Measurements from ENCODE around the gene HOXC11. TPM values are rescaled to one million over a fixed set of nuclear protein-coding genes. Genes with fewer than 3 reads are reported as not detected.
A peak's percentile ranks its signal among the peaks of the same experiment; 100 is the strongest.

HOXC11 gene
- total and polyA plus RNA-seq, 10 of the 15 experiments (the other 5 are each of a cell fraction or from before 2014, with no cell fraction given) = not detected

DNA sequence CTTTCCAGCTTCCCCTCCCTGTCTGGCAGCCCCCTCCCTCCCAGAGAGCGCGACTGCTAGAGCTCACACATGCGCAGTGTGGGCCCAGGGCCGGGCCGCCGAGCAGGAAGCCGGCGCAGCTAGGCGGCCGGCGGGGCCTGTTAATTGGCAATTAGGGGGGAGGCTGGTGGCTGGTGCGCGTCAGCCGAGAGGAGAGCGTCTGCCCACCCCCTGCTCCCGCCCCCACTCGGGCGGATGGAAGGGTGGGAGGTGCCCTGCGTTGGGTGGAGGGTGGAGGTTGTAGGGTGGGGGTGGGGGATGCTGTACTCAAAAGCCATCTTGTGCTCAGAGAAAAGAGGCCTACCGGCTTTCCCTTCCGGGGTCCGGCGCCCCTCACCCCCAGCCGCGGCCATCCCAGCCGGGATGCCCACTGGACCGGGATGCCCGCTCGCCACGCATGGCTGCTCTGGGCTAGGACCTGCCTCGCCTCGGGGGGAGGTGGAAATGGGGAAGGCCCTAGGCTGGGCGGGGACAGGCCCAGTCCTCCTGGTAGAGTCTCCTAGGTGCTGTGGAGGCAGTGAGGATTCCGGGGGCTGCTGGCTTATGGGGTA lies 45.0 kb downstream of the HOXC11 start (continued):
- TF ChIP-seq CREB1 (IDR thresholded peaks at IDR 0.05; ENCODE audit: low read depth) (0 out of 2 replicates have a peak, but pooled peaks have one; percentile 26), TCF3 (IDR thresholded peaks at IDR 0.05; ENCODE audit: borderline replicate concordance, insufficient read depth, low read depth, low read length) (0 out of 2 replicates have a peak, but pooled peaks have one; percentile 14), NBN (IDR thresholded peaks at IDR 0.05) (peak; percentile 59; the same call in 1 of the 2 replicates), CHD1 (IDR thresholded peaks at IDR 0.05; ENCODE audit: low read depth, low read length) (no peak), YY1 (IDR thresholded peaks at IDR 0.05; ENCODE audit: low read depth, low read length) (peak; percentile 67), POU2F2 (IDR thresholded peaks at IDR 0.05; ENCODE audit: borderline replicate concordance, low read depth, low read length) (peak; percentile 58; the same call in 1 of the 3 replicates), BCL11A (IDR thresholded peaks at IDR 0.05; ENCODE audit: low read depth, low read length) (peak; percentile 87; the same call in 1 of the 2 replicates), RAD51 (IDR thresholded peaks at IDR 0.05) (no peak), NR2C1 (IDR thresholded peaks at IDR 0.05) (peak; percentile 73; the same call in 1 of the 2 replicates), GATAD2B (conservative IDR thresholded peaks at IDR 0.05; ENCODE audit: low read depth) (peak; percentile 79; the same call in 1 of the 2 replicates), SPI1 (IDR thresholded peaks at IDR 0.05; ENCODE audit: borderline replicate concordance, insufficient read depth, low read depth, low read length) (0 out of 2 replicates have a peak, but pooled peaks have one; percentile 4), IKZF2 (IDR thresholded peaks at IDR 0.05) (peak; percentile 17 to 53; a peak in 1 of 4 replicates), CREM (IDR thresholded peaks at IDR 0.05; ENCODE audit: low read depth) (peak; percentile 15; the same call in 1 of the 2 replicates), BHLHE40 (IDR thresholded peaks at IDR 0.05; ENCODE audit: borderline replicate concordance in 1 of 2, low read depth in 2 of 2, low read length in 1 of 2) (peak; percentile 36 to 73; a peak in 1 of 4 replicates), TCF12 (IDR thresholded peaks at IDR 0.05; ENCODE audit: low read depth, low read length) (peak; percentile 17; the same call in 1 of the 2 replicates), LARP7 (IDR thresholded peaks at IDR 0.05) (peak; percentile 78; the same call in 1 of the 2 replicates)
- TF ChIP-seq, protein P1, sequence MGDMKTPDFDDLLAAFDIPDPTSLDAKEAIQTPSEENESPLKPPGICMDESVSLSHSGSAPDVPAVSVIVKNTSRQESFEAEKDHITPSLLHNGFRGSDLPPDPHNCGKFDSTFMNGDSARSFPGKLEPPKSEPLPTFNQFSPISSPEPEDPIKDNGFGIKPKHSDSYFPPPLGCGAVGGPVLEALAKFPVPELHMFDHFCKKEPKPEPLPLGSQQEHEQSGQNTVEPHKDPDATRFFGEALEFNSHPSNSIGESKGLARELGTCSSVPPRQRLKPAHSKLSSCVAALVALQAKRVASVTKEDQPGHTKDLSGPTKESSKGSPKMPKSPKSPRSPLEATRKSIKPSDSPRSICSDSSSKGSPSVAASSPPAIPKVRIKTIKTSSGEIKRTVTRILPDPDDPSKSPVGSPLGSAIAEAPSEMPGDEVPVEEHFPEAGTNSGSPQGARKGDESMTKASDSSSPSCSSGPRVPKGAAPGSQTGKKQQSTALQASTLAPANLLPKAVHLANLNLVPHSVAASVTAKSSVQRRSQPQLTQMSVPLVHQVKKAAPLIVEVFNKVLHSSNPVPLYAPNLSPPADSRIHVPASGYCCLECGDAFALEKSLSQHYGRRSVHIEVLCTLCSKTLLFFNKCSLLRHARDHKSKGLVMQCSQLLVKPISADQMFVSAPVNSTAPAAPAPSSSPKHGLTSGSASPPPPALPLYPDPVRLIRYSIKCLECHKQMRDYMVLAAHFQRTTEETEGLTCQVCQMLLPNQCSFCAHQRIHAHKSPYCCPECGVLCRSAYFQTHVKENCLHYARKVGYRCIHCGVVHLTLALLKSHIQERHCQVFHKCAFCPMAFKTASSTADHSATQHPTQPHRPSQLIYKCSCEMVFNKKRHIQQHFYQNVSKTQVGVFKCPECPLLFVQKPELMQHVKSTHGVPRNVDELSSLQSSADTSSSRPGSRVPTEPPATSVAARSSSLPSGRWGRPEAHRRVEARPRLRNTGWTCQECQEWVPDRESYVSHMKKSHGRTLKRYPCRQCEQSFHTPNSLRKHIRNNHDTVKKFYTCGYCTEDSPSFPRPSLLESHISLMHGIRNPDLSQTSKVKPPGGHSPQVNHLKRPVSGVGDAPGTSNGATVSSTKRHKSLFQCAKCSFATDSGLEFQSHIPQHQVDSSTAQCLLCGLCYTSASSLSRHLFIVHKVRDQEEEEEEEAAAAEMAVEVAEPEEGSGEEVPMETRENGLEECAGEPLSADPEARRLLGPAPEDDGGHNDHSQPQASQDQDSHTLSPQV (IDR thresholded peaks at IDR 0.05) = no peak
- TF ChIP-seq, protein P2, sequence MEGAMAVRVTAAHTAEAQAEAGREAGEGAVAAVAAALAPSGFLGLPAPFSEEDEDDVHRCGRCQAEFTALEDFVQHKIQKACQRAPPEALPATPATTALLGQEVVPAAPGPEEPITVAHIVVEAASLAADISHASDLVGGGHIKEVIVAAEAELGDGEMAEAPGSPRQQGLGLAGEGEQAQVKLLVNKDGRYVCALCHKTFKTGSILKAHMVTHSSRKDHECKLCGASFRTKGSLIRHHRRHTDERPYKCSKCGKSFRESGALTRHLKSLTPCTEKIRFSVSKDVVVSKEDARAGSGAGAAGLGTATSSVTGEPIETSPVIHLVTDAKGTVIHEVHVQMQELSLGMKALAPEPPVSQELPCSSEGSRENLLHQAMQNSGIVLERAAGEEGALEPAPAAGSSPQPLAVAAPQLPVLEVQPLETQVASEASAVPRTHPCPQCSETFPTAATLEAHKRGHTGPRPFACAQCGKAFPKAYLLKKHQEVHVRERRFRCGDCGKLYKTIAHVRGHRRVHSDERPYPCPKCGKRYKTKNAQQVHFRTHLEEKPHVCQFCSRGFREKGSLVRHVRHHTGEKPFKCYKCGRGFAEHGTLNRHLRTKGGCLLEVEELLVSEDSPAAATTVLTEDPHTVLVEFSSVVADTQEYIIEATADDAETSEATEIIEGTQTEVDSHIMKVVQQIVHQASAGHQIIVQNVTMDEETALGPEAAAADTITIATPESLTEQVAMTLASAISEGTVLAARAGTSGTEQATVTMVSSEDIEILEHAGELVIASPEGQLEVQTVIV (IDR thresholded peaks at IDR 0.05; ENCODE audit: borderline replicate concordance, partially characterized antibody) = no peak
- TF ChIP-seq, protein P3, sequence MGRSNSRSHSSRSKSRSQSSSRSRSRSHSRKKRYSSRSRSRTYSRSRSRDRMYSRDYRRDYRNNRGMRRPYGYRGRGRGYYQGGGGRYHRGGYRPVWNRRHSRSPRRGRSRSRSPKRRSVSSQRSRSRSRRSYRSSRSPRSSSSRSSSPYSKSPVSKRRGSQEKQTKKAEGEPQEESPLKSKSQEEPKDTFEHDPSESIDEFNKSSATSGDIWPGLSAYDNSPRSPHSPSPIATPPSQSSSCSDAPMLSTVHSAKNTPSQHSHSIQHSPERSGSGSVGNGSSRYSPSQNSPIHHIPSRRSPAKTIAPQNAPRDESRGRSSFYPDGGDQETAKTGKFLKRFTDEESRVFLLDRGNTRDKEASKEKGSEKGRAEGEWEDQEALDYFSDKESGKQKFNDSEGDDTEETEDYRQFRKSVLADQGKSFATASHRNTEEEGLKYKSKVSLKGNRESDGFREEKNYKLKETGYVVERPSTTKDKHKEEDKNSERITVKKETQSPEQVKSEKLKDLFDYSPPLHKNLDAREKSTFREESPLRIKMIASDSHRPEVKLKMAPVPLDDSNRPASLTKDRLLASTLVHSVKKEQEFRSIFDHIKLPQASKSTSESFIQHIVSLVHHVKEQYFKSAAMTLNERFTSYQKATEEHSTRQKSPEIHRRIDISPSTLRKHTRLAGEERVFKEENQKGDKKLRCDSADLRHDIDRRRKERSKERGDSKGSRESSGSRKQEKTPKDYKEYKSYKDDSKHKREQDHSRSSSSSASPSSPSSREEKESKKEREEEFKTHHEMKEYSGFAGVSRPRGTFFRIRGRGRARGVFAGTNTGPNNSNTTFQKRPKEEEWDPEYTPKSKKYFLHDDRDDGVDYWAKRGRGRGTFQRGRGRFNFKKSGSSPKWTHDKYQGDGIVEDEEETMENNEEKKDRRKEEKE (IDR thresholded peaks at IDR 0.05) = no peak
- TF ChIP-seq, protein P4, sequence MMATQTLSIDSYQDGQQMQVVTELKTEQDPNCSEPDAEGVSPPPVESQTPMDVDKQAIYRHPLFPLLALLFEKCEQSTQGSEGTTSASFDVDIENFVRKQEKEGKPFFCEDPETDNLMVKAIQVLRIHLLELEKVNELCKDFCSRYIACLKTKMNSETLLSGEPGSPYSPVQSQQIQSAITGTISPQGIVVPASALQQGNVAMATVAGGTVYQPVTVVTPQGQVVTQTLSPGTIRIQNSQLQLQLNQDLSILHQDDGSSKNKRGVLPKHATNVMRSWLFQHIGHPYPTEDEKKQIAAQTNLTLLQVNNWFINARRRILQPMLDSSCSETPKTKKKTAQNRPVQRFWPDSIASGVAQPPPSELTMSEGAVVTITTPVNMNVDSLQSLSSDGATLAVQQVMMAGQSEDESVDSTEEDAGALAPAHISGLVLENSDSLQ (IDR thresholded peaks at IDR 0.05) = 0 out of 2 replicates have a peak, but pooled peaks have one; percentile 4

Measured in GM12878 (cell line).